Peyer's patch (tissue), 4 donors: ENCODE data around the gene POLR1D. TPM values are rescaled to one million over a fixed set of nuclear protein-coding genes. Genes with fewer than 3 reads are reported as not detected.

Experiments
- DNase-seq, 3 donors: peaks; one replicate each; pipeline ENCODE4 v3.0.0-alpha.2; 2017 to 2019
- H3K27ac ChIP-seq, 4 donors: fragments of 200-600 bp; sonication (generic); one replicate each; pipeline ENCODE4 v1.5.1; 2016 to 2019
- H3K27me3 ChIP-seq, 2 donors: fragments of 200-600 bp; sonication (generic); one replicate each; pipeline ENCODE4 v1.5.1; 2019
- H3K36me3 ChIP-seq, 3 donors: fragments of 200-600 bp; sonication (generic); one replicate each; pipeline ENCODE4 v1.5.1; 2016 to 2019
- H3K4me1 ChIP-seq, 4 donors: fragments of 200-600 bp; sonication (generic); one replicate each; pipeline ENCODE4 v1.5.1; 2016 to 2019
- H3K4me3 ChIP-seq, 4 donors: fragments of 200-600 bp; sonication (generic); 1 replicate in 3 of 4; 2 replicates in 1 of 4; pipeline ENCODE4 v1.5.1; 2016 to 2019; ENCODE audit warnings: mild to moderate bottlenecking in 1 of 4
- H3K9me3 ChIP-seq, 4 donors: fragments of 200-600 bp; sonication (generic); one replicate each; pipeline ENCODE4 v1.5.1; 2016 to 2019; ENCODE audit warnings: mild to moderate bottlenecking in 1 of 4
- CTCF ChIP-seq, 6 experiments: fragments of 450-650 bp in 4 of 6; fragments of 200-600 bp in 2 of 6; sonication (generic) in 1 of 6; IDR thresholded peaks; one replicate each; pipeline ENCODE4 v1.5.1; 2017 to 2019; ENCODE audit warnings: antibody characterized with exemption in 6 of 6, mild to moderate bottlenecking in 3 of 6, moderate library complexity in 1 of 6
- POLR2A ChIP-seq, 2 donors: fragments of 450-650 bp; IDR thresholded peaks; one replicate each; pipeline ENCODE4 v1.5.1; 2017; ENCODE audit warnings: antibody characterized with exemption in 2 of 2, mild to moderate bottlenecking in 2 of 2, moderate library complexity in 2 of 2
- total RNA-seq, 4 donors: library from RNA; depleted of rRNA; stranded (reverse); fragments of >200 nt; gene quantifications; one replicate each; pipeline ENCODE4 v1.1.0, GENCODE V29; 2016

POLR1D gene
- total RNA-seq, 4 donors from 2014 or later: 83.3 to 104 (median 90.5) TPM

GRCh38 chr13:27672025-27672424, 50.3 kb downstream of the POLR1D start:
- Histone ChIP-seq H3K4me3 (no peak overlapping the region), H3K4me1 (no peaks in the 10 kb centered on the region), H3K27ac (no peak overlapping the region), H3K36me3 (peaks cover 0 to 8% (median 0%) of the 10 kb centered on the region in 3 donors), H3K9me3 (no peaks in the 10 kb centered on the region), H3K27me3 (no peaks in the 10 kb centered on the region)
- DNase-seq: no peak
- TF ChIP-seq CTCF (IDR thresholded peaks at IDR 0.05) (no peak), POLR2A (IDR thresholded peaks at IDR 0.05) (no peak)

Other genes starting within 250 kb of the POLR1D start
- gene GTF3A, start 197.3 kb upstream of the POLR1D start, total RNA-seq: 100 to 1,000 TPM in 1 of 4 donors, 10 to 100 TPM in 3; 29.2 to 179 (median 49.3) TPM
- gene MTIF3, start 171.3 kb upstream of the POLR1D start, total RNA-seq: 100 to 1,000 TPM in 1 of 4 donors, 10 to 100 TPM in 3; 78.6 to 150 (median 86.4) TPM
- 10 to 100 TPM; 12.4 to 39.6 (median 25.6) TPM for gene LNX2, start 1.4 kb upstream of the POLR1D start, total RNA-seq
- gene GSX1, start 170.6 kb downstream of the POLR1D start, total RNA-seq: not detected